Measurements from ENCODE around the gene NEK1.

NEK1 gene

DNA sequence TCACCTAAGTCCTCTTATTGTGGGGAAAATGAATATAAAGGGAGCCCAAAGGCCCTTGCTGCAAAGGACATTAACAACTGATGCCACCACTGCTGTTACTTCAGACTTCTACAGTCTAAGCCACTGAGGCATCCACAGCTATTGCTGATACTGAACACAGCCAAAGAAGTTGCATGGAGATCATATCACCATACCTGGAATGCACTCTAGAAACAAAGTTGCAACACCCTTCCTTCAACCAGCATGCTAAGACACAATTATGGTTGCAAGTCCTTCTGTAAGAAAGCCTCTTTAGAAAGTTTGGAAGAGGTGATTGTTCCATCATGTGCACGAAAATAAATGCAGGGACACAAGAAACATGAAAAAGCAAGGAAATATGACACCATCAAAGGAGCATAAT lies 236.0 kb downstream of the NEK1 start:
- DNase-seq (ENCODE audit: low spot score): no peak
- TF ChIP-seq, protein P1, sequence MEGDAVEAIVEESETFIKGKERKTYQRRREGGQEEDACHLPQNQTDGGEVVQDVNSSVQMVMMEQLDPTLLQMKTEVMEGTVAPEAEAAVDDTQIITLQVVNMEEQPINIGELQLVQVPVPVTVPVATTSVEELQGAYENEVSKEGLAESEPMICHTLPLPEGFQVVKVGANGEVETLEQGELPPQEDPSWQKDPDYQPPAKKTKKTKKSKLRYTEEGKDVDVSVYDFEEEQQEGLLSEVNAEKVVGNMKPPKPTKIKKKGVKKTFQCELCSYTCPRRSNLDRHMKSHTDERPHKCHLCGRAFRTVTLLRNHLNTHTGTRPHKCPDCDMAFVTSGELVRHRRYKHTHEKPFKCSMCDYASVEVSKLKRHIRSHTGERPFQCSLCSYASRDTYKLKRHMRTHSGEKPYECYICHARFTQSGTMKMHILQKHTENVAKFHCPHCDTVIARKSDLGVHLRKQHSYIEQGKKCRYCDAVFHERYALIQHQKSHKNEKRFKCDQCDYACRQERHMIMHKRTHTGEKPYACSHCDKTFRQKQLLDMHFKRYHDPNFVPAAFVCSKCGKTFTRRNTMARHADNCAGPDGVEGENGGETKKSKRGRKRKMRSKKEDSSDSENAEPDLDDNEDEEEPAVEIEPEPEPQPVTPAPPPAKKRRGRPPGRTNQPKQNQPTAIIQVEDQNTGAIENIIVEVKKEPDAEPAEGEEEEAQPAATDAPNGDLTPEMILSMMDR (IDR thresholded peaks at IDR 0.05; ENCODE audit: extremely low read depth, missing control alignments): no peak

DNA sequence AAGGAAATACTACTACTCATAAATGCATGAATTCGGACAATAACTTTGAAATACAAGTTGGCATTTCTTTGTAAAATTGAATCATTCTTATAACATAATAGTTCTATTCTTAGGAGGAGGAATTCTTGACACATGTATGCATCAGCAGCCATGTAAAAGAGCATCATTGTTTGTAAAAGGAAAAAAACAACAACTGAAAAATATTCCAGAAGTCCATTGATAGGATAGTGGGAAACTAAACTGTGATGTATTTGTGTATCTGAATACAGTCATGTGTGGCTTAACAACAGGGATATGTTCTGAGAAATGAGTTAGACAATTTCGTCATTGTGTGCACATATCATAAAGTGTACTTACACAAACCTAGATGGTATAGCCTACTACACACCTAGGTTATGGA lies 239.6 kb downstream of the NEK1 start:
- TF ChIP-seq, protein P1 (IDR thresholded peaks at IDR 0.05; ENCODE audit: extremely low read depth, missing control alignments): no peak
- no peak for DNase-seq (ENCODE audit: low spot score)

DNA sequence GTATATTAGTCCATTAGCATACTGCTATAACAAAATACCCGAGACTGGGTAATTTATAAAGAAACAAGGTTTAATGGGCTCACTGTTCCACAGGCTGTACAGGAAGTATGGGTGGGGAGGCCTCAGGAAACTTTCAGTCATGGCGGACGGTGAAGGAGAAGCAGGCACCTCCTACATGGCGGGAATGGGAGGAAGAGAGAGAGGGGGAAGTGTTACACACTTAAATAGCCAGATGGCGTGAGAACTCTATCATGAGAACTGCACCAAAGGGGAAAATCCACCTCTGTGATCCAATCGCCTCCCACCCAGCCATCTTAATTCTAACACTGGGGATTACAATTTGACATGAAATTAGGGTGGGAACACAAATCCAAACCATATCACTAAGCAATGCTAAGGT lies 242.7 kb downstream of the NEK1 start:
- DNase-seq (ENCODE audit: low spot score): no peak
- TF ChIP-seq, protein P1 (IDR thresholded peaks at IDR 0.05; ENCODE audit: extremely low read depth, missing control alignments): no peak

DNA sequence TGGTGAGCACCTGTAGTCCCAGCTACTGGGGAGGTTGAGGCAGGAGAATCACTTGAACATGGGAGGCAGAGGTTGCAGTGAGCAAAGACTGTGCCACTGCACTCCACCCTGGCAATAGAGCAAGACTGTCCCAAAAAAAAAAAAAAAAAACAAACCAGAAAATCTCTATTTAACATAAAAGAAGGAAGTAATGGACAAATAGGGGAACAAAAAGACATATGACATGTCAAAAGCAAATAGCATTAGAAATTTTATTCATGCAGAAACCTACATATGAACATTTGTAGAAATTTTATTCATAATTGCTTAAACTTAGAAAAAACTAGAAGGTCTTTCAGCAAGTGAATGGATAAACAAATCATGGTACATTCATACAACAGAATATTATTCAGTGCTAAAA lies 244.6 kb downstream of the NEK1 start:
- TF ChIP-seq, protein P1 (IDR thresholded peaks at IDR 0.05; ENCODE audit: extremely low read depth, missing control alignments): no peak
- no peak for DNase-seq (ENCODE audit: low spot score)

DNA sequence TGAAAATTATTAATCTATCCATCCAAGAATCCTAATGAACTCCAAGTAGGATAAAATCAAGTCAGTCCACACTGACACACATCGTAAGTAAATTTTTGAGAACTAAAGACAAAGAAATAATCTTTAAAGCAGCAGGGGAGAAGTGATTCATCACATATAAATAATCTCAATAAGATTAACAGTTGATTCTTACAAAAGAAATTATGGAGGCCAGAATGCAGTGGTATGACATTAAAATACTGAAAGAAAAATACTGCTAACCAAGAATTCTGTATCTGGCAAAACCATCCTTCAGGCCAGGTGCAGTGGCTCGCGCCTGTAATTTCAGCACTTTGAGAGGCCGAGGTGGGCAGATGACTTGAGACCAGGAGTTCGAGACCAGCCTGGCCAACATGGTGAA lies 245.6 kb downstream of the NEK1 start:
- TF ChIP-seq, protein P1 (IDR thresholded peaks at IDR 0.05; ENCODE audit: extremely low read depth, missing control alignments): no peak
- DNase-seq (ENCODE audit: low spot score): no peak

DNA sequence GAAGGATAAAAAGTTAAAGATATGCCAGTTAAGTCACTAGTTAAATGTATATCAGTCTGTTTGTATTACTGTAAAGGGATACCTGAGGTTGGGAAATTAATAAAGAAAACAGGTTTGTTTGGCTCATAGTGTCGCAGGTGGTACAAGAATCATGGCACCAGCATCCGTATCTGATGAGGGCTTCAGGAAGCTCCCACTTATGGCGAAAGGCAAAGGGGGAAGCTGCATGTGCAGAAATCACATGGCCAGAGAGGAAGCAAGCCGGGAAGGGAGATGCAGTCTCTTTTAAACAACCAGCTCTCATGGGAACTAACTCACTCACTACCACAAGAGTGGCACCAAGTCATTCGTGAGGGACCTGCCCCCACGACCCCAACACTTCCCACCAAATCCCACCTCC lies 249.8 kb downstream of the NEK1 start:
- DNase-seq (ENCODE audit: low spot score): no peak
- TF ChIP-seq, protein P1 (IDR thresholded peaks at IDR 0.05; ENCODE audit: extremely low read depth, missing control alignments): no peak

DNA sequence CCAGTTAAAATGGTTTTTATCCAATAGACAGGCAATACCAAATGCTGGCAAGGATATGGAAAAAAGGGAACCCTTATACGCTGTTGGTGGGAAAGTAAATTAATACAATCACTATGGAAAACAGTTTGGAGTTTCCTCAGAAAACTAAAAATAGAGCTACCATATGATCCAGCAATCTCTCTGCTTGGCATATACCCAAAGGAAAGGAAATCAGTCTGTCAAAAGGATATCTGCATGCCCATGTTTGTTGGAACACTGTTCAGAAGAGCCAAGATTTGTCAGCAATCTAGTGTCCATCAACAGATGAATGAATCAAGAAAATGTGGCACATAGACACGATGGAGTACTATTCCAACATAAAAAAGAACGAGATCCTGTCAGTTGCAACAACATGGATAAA lies 250.6 kb downstream of the NEK1 start:
- DNase-seq (ENCODE audit: low spot score): no peak
- TF ChIP-seq, protein P1 (IDR thresholded peaks at IDR 0.05; ENCODE audit: extremely low read depth, missing control alignments): no peak
